Common myeloid progenitor, CD34-positive (primary cell): ENCODE results near the gene CCDC195.

Experiments used
- CTCF ChIA-PET: fragments of 350-600 bp; sonication (Branson Sonifier 250); formaldehyde crosslinking; loops from one replicate; lab custom pipeline; 2021; ENCODE audit warnings: antibody characterized with exemption; lab: Charles Lee
- POLR2A ChIA-PET: fragments of 350-600 bp; sonication (Branson Sonifier 250); formaldehyde crosslinking; loops from one replicate; lab custom pipeline; 2021; ENCODE audit warnings: antibody characterized with exemption; lab: Charles Lee
- DNase-seq, 3 donors: peaks; one replicate each; pipeline versions ENCODE4 v3.0.0 to v3.0.0-alpha.2; 2013
- H3K27ac ChIP-seq, 2 experiments: 1 replicate in 1 of 2; 2 replicates in 1 of 2; pipeline ENCODE4 v1.7.0; 2013; ENCODE audit warnings: inconsistent platforms in 2 of 2, low read length in 2 of 2, mild to moderate bottlenecking in 2 of 2, low read depth in 1 of 2, moderate library complexity in 1 of 2; ENCODE audit not compliant: severe bottlenecking in 2 of 2, insufficient read depth in 1 of 2, poor library complexity in 1 of 2
- H3K27me3 ChIP-seq, 5 experiments: replicated peaks in 2 of 5; 1 replicate in 3 of 5; 2 replicates in 2 of 5; pipeline versions ENCODE4 v1.6.1 to v1.7.0; 2013; ENCODE audit warnings: low read length in 4 of 5, mild to moderate bottlenecking in 2 of 5, moderate library complexity in 2 of 5, inconsistent platforms in 1 of 5; ENCODE audit not compliant: insufficient read depth in 5 of 5, control insufficient read depth in 4 of 5
- H3K36me3 ChIP-seq, 4 experiments: 1 replicate in 2 of 4; 2 replicates in 2 of 4; pipeline versions ENCODE4 v1.6.1 to v1.7.0; 2013; ENCODE audit warnings: low read length in 3 of 4, control low read depth in 1 of 4, mild to moderate bottlenecking in 1 of 4; ENCODE audit not compliant: control insufficient read depth in 4 of 4, insufficient read depth in 4 of 4
- H3K4me1 ChIP-seq, 4 experiments: 1 replicate in 3 of 4; 2 replicates in 1 of 4; pipeline versions ENCODE4 v1.6.1 to v1.7.1; 2013; ENCODE audit warnings: low read length in 3 of 4, mild to moderate bottlenecking in 3 of 4, control low read depth in 1 of 4, inconsistent platforms in 1 of 4, moderate library complexity in 1 of 4; ENCODE audit not compliant: control insufficient read depth in 4 of 4, insufficient read depth in 4 of 4; ENCODE audit errors: control extremely low read depth in 1 of 4
- H3K4me3 ChIP-seq, 7 experiments: 1 replicate in 4 of 7; 2 replicates in 3 of 7; pipeline versions ENCODE4 v1.5.1 to v1.7.0; 2013; ENCODE audit warnings: mild to moderate bottlenecking in 7 of 7, low read length in 6 of 7, moderate library complexity in 6 of 7, inconsistent platforms in 2 of 7, low read depth in 2 of 7, control low read depth in 1 of 7; ENCODE audit not compliant: insufficient read depth in 4 of 7, control insufficient read depth in 1 of 7; ENCODE audit errors: extremely low read depth in 1 of 7
- H3K9me3 ChIP-seq, 5 experiments: 1 replicate in 4 of 5; 2 replicates in 1 of 5; pipeline versions ENCODE4 v1.6.1 to v1.7.1; 2013; ENCODE audit warnings: low read length in 4 of 5, mild to moderate bottlenecking in 2 of 5, inconsistent platforms in 1 of 5, low read depth in 1 of 5, moderate library complexity in 1 of 5; ENCODE audit not compliant: control insufficient read depth in 4 of 5, insufficient read depth in 2 of 5; ENCODE audit errors: control extremely low read depth in 1 of 5
- WGBS: methylation state at CpG from one replicate; pipeline ENCODE4 v1.1.5; 2013; ENCODE audit not compliant: insufficient coverage; 5-methylcytosine and 5-hydroxymethylcytosine counted together

Gene CCDC195

DNA sequence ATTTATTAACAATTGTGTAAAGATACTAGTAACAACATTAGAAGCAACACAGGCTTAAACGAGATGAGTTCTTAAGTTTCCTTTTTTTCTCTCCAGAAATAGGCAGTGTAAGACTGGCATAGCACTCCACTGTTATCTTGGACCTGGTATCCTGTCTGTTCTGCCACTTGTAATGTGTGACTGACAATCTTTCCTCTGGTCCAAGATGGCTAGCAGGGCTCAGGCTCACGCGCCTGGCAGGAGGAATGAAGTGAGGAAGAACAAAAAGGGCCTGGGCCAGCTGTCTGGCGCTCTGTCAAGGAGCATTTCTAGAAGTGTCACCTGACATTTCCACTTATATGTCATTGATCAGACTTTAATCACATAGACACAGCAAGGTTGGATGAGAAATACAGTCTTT lies 31.6 kb upstream of the CCDC195 start:
- WGBS, result 100% methylated on average over 3 of the region's 4 CpGs
- Histone ChIP-seq H3K4me1 (no peaks in the 10 kb centered on the region), H3K27me3 (no peaks in the 10 kb centered on the region), H3K4me3 (no peak overlapping the region), H3K36me3 (no peaks in the 10 kb centered on the region), H3K27ac (no peak overlapping the region), H3K9me3 (no peaks in the 10 kb centered on the region)
- ChIA-PET POLR2A (no interaction called here), CTCF (interaction anchor here (1.3 to 1.4 kb wide), 2 partner anchors 12 to 14 kb away, joined by 3 to 4 read pairs; no protein-coding TSS in a partner anchor)
- DNase-seq, result no peak

DNA sequence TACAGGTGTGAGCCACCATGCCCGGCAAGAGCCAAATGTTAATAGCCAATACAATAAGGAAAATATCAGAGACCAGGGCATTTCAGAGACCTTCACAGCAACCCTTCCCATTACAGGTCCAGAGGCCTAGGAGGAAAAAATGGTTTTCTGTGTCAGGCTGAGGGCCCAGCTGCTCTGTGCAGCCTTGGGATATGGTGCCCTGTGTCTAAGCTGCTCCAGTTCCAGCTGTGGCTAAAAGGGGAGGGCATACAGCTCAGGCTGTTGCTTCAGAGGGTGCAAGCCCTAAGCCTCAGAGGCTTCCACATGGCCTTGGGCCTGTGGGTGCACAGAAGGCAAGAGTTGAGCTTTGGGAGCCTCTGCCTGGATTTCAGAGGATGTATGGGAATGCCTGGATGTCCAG lies 20.1 kb upstream of the CCDC195 start:
- Histone ChIP-seq H3K4me1 (no peaks in the 10 kb centered on the region), H3K36me3 (no peaks in the 10 kb centered on the region), H3K9me3 (peaks cover 0 to 15% (median 9%) of the 10 kb centered on the region in 5 experiments), H3K27ac (no peak overlapping the region), H3K27me3 (no peaks in the 10 kb centered on the region), H3K4me3 (no peak overlapping the region)
- no peak for DNase-seq
- POLR2A ChIA-PET, result no interaction called here
- 100% methylated on average over 1 of the region's 1 CpG for WGBS
- CTCF ChIA-PET, result no interaction called here

DNA sequence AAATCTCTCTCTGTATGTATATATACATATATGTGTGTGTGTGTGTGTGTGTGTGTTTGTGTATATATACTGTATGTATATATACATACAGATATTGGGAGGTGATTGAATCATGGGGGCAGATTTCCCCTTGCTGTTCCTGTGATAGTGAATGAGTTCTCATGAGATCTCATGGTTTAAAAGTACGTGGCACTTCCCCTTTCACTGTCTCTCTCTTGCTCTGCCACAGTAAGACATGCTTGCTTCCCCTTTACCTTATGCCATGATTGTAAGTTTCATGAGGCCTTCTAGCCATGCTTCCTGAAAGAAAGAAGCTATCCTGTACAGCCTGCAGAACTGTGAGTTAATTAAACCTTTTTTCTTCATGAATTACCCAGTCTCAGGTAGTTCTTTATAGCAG lies 18.8 kb upstream of the CCDC195 start:
- H3K27ac ChIP-seq, result no peak overlapping the region
- 25% methylated on average over 1 of the region's 1 CpG for WGBS
- CTCF ChIA-PET, result no interaction called here
- POLR2A ChIA-PET, result no interaction called here
- no peaks in the 10 kb centered on the region for H3K4me1 ChIP-seq
- no peaks in the 10 kb centered on the region for H3K36me3 ChIP-seq
- peaks cover 0 to 15% (median 9%) of the 10 kb centered on the region in 5 experiments for H3K9me3 ChIP-seq
- peak in 2 of 3 donors; percentile 10 to 15 for DNase-seq
- no peaks in the 10 kb centered on the region for H3K27me3 ChIP-seq
- no peak overlapping the region for H3K4me3 ChIP-seq

DNA sequence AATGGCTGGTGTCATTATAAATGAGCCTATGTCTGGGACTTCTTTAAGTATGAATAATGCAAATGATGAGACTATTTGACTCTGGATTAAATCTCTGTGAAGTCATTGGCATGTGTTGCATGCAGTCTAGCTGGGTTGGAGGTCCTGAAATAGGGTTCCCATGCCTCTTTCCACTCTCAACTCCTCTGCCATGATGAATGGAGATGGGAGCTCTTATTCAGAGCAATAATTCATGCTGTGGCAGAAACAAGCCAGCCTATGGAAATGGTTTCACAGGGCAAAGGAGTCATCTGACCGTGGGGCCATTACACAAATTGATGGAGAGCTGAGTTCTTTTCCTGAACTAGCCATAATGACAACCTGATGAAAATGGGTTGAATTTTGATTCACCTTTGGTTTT lies 15.5 kb upstream of the CCDC195 start:
- no peak overlapping the region for H3K4me3 ChIP-seq
- WGBS, result 89% methylated on average over 1 of the region's 1 CpG
- no peaks in the 10 kb centered on the region for H3K36me3 ChIP-seq
- POLR2A ChIA-PET, result no interaction called here
- no peaks in the 10 kb centered on the region for H3K4me1 ChIP-seq
- H3K27ac ChIP-seq, result no peak overlapping the region
- no peak for DNase-seq
- CTCF ChIA-PET, result no interaction called here
- H3K9me3 ChIP-seq, result peaks cover 0 to 18% (median 11%) of the 10 kb centered on the region in 5 experiments
- H3K27me3 ChIP-seq, result no peaks in the 10 kb centered on the region

DNA sequence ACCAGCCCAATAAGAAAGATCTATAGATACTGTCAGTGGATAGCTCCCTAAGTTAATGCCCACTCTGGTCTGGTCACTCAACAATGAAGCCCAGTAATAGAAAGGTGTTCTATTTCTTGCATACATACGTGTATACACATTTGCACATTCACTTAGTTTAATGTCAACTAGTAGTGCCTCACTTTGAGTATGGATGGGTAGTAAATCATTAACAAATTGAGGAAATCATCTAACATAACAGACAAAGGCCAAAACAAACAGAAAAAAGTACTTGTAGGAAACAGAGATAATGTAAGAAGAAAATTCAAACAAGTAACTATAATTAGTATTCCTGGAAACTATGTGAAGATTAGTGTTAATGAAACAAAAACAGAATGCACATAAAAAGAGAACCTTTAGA lies 13.3 kb upstream of the CCDC195 start:
- no CpG with 5 or more reads among the region's 1 CpG for WGBS
- Histone ChIP-seq H3K36me3 (no peaks in the 10 kb centered on the region), H3K4me1 (no peaks in the 10 kb centered on the region), H3K27me3 (no peaks in the 10 kb centered on the region), H3K4me3 (no peak overlapping the region), H3K27ac (no peak overlapping the region), H3K9me3 (peaks cover 0 to 12% (median 3%) of the 10 kb centered on the region in 5 experiments)
- DNase-seq, result no peak
- POLR2A ChIA-PET, result no interaction called here
- CTCF ChIA-PET, result no interaction called here

DNA sequence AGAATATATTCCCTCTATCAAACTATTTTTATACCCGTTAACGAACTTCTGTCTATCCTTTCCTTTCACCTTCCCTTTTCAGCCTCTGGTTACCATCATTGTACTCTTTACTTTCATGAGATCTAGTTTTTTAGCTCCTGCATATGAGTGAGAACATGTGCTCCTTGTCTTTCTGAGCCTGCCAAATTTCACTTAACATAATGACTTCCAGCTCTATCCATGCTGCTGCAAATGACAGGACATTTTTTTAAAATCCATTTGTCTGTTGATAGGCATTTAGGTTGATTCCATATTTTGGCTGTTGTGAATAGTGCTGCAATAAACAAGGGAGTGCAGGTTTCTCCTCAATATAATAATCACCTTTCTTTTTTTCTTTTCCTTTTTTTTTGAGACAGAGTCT lies 8.2 kb upstream of the CCDC195 start:
- ChIA-PET POLR2A (interaction anchor here (0.6 kb wide), 1 partner anchor 55 kb away, joined by 3 read pairs; no protein-coding TSS in a partner anchor), CTCF (no interaction called here)
- 100% methylated on average over 2 of the region's 2 CpGs for WGBS
- no peak for DNase-seq
- Histone ChIP-seq H3K4me1 (no peaks in the 10 kb centered on the region), H3K27ac (no peak overlapping the region), H3K4me3 (no peak overlapping the region), H3K27me3 (no peaks in the 10 kb centered on the region), H3K36me3 (no peaks in the 10 kb centered on the region), H3K9me3 (peaks cover 0 to 12% (median 3%) of the 10 kb centered on the region in 5 experiments)

DNA sequence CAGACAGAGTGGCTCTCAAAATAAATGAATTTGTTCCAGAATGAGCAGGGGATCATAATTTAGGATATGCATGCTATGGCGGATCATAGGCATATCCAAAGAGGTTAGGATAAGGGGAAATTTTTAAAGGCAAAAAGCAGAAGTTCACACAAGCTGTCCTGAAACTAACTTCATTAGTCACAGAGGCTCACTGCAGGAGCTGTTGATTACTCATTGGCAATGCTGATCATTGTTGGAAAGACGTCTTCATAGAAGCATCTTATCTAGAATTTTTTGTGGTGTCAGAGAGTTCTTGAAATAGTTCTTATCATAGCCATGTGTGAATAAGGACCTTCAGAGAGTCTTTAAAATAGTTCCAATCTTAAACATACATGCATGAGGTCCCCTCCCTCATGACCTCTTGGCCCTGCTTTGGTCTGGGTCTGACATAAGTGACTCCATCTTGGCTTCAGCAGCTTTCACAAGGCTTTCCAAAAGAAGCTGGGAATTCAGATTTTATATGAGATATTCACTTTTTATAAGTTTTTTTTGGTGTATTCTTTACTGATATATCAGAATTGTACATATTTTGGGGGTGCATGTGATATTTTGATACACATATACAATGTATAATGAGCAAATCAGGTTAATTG lies 7.5 kb upstream of the CCDC195 start:
- ChIA-PET POLR2A (no interaction called here), CTCF (no interaction called here)
- H3K9me3 ChIP-seq, result peaks cover 0 to 12% (median 2%) of the 10 kb centered on the region in 5 experiments
- peak in 2 of 3 donors; percentile 7 to 20 for DNase-seq
- H3K27ac ChIP-seq, result no peak overlapping the region
- no peaks in the 10 kb centered on the region for H3K36me3 ChIP-seq
- H3K27me3 ChIP-seq, result no peaks in the 10 kb centered on the region
- H3K4me1 ChIP-seq, result no peaks in the 10 kb centered on the region
- no CpG with 5 or more reads among the region's 2 CpGs for WGBS
- no peak overlapping the region for H3K4me3 ChIP-seq
